SK-N-SH (cell line): ENCODE measurements around the gene ACO1.

Experiments
- CTCF ChIP-seq: fragments of 200-600 bp; sonication (generic); IDR thresholded peaks from 2 replicates; pipeline ENCODE4 v1.6.1; 2017; ENCODE audit warnings: antibody characterized with exemption, mild to moderate bottlenecking, moderate library complexity
- EP300 ChIP-seq, 2 experiments: IDR thresholded peaks; 2 replicates each; pipeline versions ENCODE4 v1.4.0 to v1.6.1; 2012; ENCODE audit warnings: borderline replicate concordance in 1 of 2, low read depth in 1 of 2, low read length in 1 of 2
- MAX ChIP-seq: IDR thresholded peaks from 2 replicates; pipeline ENCODE4 v1.4.0; 2012; ENCODE audit warnings: low read depth
- NRF1 ChIP-seq: IDR thresholded peaks from 2 replicates; pipeline ENCODE4 v1.6.1; 2012; ENCODE audit warnings: low read depth, mild to moderate bottlenecking, low read length
- POLR2AphosphoS5 ChIP-seq: IDR thresholded peaks from 2 replicates; pipeline ENCODE4 v1.6.1; 2012; ENCODE audit warnings: low read depth, low read length
- TAF1 ChIP-seq: IDR thresholded peaks from 2 replicates; pipeline ENCODE4 v1.6.1; 2012; ENCODE audit warnings: low read depth, mild to moderate bottlenecking, low read length, moderate library complexity, borderline replicate concordance
- USF2 ChIP-seq: fragments of 150-350 bp; IDR thresholded peaks from 2 replicates; pipeline ENCODE4 v1.6.1; 2017; ENCODE audit warnings: antibody characterized with exemption, low read length, low read depth, borderline replicate concordance

GRCh38 chr9:32430720-32431119, 46.3 kb downstream of the ACO1 start:
- TF ChIP-seq MAX (no peak), EP300 (IDR thresholded peaks at IDR 0.05; ENCODE audit: borderline replicate concordance in 1 of 2, low read depth in 1 of 2, low read length in 1 of 2) (peak in 1 of 2 experiments; percentile 12; a peak in 1 of 4 replicates), POLR2AphosphoS5 (no peak), USF2 (no peak), NRF1 (no peak), CTCF (no peak), TAF1 (no peak)
